Activated CD4-positive, alpha-beta T cell treated with anti-CD3 and anti-CD28 coated beads, Interleukin-2, Interleukin-4, amounts not matched to agents 100 ng/mL and 50 ng/mL, durations not matched to agents 16 hours and 8 hours (primary cell): Measurements from ENCODE around the gene MOB4.
"Not testable (repeated sequence)": the region's sequence is repeated elsewhere in the genome, so short reads cannot be mapped to it uniquely, and the experiment has no call there.

Experiments used
- DNase-seq: peaks from one replicate; pipeline ENCODE4 v3.0.0-alpha.2; 2020; ENCODE audit warnings: low spot score

The MOB4 gene

GRCh38 chr2:197514754-197515153 lies 1.1 kb upstream of the MOB4 start:
- no peak for DNase-seq

GRCh38 chr2:197515315-197515738 lies 539 bp upstream of the MOB4 start:
- no peak for DNase-seq

GRCh38 chr2:197516393-197516761 lies 511 bp downstream of the MOB4 start:
- no peak for DNase-seq

GRCh38 chr2:197517150-197517549 lies 1.3 kb downstream of the MOB4 start:
- DNase-seq = no peak

- DNase-seq = no peak
Measured at GRCh38 chr2:197538412-197538811, 22.5 kb downstream of the MOB4 start.

GRCh38 chr2:197539734-197540133 lies 23.9 kb downstream of the MOB4 start:
- DNase-seq = no peak

- no peak for DNase-seq
Measured at GRCh38 chr2:197543206-197543605, 27.3 kb downstream of the MOB4 start.

- DNase-seq = no peak
Measured at GRCh38 chr2:197547163-197547900, 31.5 kb downstream of the MOB4 start.

- DNase-seq = no peak
Measured at GRCh38 chr2:197548582-197548981, 32.7 kb downstream of the MOB4 start.

- DNase-seq = not testable (repeated sequence)
Measured at GRCh38 chr2:197551260-197551659, 35.4 kb downstream of the MOB4 start.

- DNase-seq = no peak
Measured at GRCh38 chr2:197555467-197555866, 39.6 kb downstream of the MOB4 start.

- no peak for DNase-seq
Measured at GRCh38 chr2:197556456-197556855, 40.6 kb downstream of the MOB4 start.

GRCh38 chr2:197558393-197558792 lies 42.5 kb downstream of the MOB4 start:
- DNase-seq = no peak

GRCh38 chr2:197559681-197560080 lies 43.8 kb downstream of the MOB4 start:
- DNase-seq = no peak

- DNase-seq = no peak
Measured at GRCh38 chr2:197560146-197560665, 44.3 kb downstream of the MOB4 start.

- DNase-seq = no peak
Measured at GRCh38 chr2:197571627-197572271, 55.9 kb downstream of the MOB4 start.

GRCh38 chr2:197573608-197574007 lies 57.7 kb downstream of the MOB4 start:
- no peak for DNase-seq

- no peak for DNase-seq
Measured at GRCh38 chr2:197575987-197576386, 60.1 kb downstream of the MOB4 start.

- DNase-seq = no peak
Measured at GRCh38 chr2:197576631-197577030, 60.8 kb downstream of the MOB4 start.

GRCh38 chr2:197577446-197577845 lies 61.6 kb downstream of the MOB4 start:
- no peak for DNase-seq

GRCh38 chr2:197578294-197578693 lies 62.4 kb downstream of the MOB4 start:
- not testable (repeated sequence) for DNase-seq

GRCh38 chr2:197580166-197580565 lies 64.3 kb downstream of the MOB4 start:
- not testable (repeated sequence) for DNase-seq

GRCh38 chr2:197587255-197587654 lies 71.4 kb downstream of the MOB4 start:
- DNase-seq = not testable (repeated sequence)
